GM12891 (cell line): ENCODE measurements around the gene GDF2.

Experiments used
- PAX5 ChIP-seq: IDR thresholded peaks from 2 replicates; pipeline ENCODE4 v1.6.1; 2011; ENCODE audit warnings: low read length, moderate library complexity, mild to moderate bottlenecking; ENCODE audit not compliant: insufficient read depth, severe bottlenecking
- POLR2A ChIP-seq: IDR thresholded peaks from 2 replicates; pipeline ENCODE4 v1.6.1; 2011; ENCODE audit warnings: low read depth, low read length, control low read depth
- POLR2AphosphoS5 ChIP-seq: IDR thresholded peaks from 2 replicates; pipeline ENCODE4 v1.6.1; 2011; ENCODE audit warnings: low read depth, low read length, control low read depth
- POU2F2 ChIP-seq: IDR thresholded peaks from 2 replicates; pipeline ENCODE4 v1.6.1; 2011; ENCODE audit warnings: low read depth, mild to moderate bottlenecking, control low read depth, low read length, moderate library complexity
- SPI1 ChIP-seq: IDR thresholded peaks from 2 replicates; pipeline ENCODE4 v1.6.1; 2011; ENCODE audit warnings: low read depth, low read length, control low read depth
- TAF1 ChIP-seq: IDR thresholded peaks from 2 replicates; pipeline ENCODE4 v1.6.1; 2011; ENCODE audit warnings: low read depth, low read length, control low read depth

DNA sequence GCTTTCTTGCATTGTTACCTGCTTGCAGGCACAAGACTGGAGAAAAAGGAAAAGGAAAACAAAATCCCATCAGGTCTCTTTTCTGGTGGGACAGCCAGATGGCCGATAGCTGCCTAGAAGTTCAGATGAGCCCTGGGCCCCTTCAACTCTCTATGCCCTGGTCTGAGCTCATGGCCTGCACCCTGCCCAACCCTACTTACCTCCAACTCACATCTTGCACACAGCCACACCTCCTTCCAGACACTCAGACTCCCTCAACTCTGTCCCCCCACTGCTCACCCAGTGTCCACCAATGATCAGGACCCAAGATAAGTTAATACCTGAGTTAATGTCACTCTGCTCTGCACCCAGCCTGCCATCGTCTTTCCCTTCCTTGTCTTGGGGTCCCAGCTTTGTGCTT, 36.8 kb downstream of the GDF2 start:
- TF ChIP-seq POLR2A, result no peak
- TF ChIP-seq PAX5, result no peak
- no peak for TF ChIP-seq SPI1
- TF ChIP-seq POLR2AphosphoS5, result no peak
- TF ChIP-seq TAF1, result no peak
- TF ChIP-seq POU2F2, result no peak
